Type B pancreatic cell (in vitro differentiated cells): Measurements from ENCODE around the gene FAM72A. TPM values are rescaled to one million over a fixed set of nuclear protein-coding genes. Genes with fewer than 3 reads are reported as not detected.
"Not testable (repeated sequence)": the region's sequence is repeated elsewhere in the genome, so short reads cannot be mapped to it uniquely, and the experiment has no call there.

Experiments used
- DNase-seq: peaks from one replicate; pipeline ENCODE4 v3.0.0; 2021; ENCODE audit warnings: mixed read lengths; ENCODE audit not compliant: unreplicated experiment; ENCODE audit errors: extremely low spot score
- H3K27ac Mint-ChIP-seq: 2 replicates; pipeline ENCODE4 v1.8.0; 2021; ENCODE audit warnings: mild to moderate bottlenecking, mixed read lengths
- H3K27me3 Mint-ChIP-seq: 2 replicates; pipeline ENCODE4 v1.8.0; 2021; ENCODE audit warnings: mixed read lengths
- H3K36me3 Mint-ChIP-seq: 2 replicates; pipeline ENCODE4 v1.8.0; 2021; ENCODE audit warnings: mixed read lengths
- H3K4me1 Mint-ChIP-seq: one replicate; pipeline ENCODE4 v1.8.0; 2021; ENCODE audit warnings: mixed read lengths; ENCODE audit not compliant: unreplicated experiment
- H3K4me3 Mint-ChIP-seq: 2 replicates; pipeline ENCODE4 v1.8.0; 2021; ENCODE audit warnings: mild to moderate bottlenecking, mixed read lengths
- H3K9me3 Mint-ChIP-seq: 2 replicates; pipeline ENCODE4 v1.8.0; 2021; ENCODE audit warnings: mixed read lengths
- total RNA-seq: library from RNA; stranded (reverse); gene quantifications from 2 replicates; pipeline ENCODE4 v1.2.1, GENCODE V29; 2021; ENCODE audit warnings: low replicate concordance

Gene FAM72A
- total RNA-seq, 1 donor from 2014 or later: 4.3 TPM

- not testable (repeated sequence) for H3K27ac Mint-ChIP-seq, H3K9me3 Mint-ChIP-seq, H3K27me3 Mint-ChIP-seq, H3K36me3 Mint-ChIP-seq, H3K4me1 Mint-ChIP-seq, H3K4me3 Mint-ChIP-seq, DNase-seq
Observed at GRCh38 chr1:206196748-206197424, 5.8 kb downstream of the FAM72A start.

DNA sequence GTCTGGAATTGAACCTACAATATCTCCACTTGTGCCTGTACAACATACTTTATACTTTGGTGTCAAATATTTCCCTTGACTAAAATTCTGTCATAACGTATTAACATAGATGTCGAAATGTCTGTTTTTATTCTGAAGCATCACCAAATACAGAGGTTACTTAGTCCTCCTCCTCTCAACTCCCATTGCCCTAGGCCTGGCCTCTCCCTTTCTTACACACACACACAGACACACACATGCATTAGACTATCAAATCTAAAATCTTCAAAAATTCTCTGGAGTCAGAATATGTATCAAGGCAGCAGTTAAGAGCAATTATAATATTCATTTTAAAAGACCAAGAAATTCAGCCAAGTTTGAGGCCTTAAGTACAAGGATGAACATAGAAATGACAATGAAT lies 7.5 kb downstream of the FAM72A start:
- not testable (repeated sequence) for H3K27me3 Mint-ChIP-seq, H3K4me3 Mint-ChIP-seq, DNase-seq, H3K36me3 Mint-ChIP-seq, H3K9me3 Mint-ChIP-seq, H3K27ac Mint-ChIP-seq, H3K4me1 Mint-ChIP-seq

GRCh38 chr1:206186826-206187225 lies 15.8 kb downstream of the FAM72A start:
- not testable (repeated sequence) for H3K36me3 Mint-ChIP-seq, H3K27me3 Mint-ChIP-seq, H3K27ac Mint-ChIP-seq, H3K9me3 Mint-ChIP-seq, DNase-seq, H3K4me3 Mint-ChIP-seq, H3K4me1 Mint-ChIP-seq

- H3K4me3 Mint-ChIP-seq, H3K4me1 Mint-ChIP-seq, DNase-seq, H3K27me3 Mint-ChIP-seq, H3K36me3 Mint-ChIP-seq, H3K27ac Mint-ChIP-seq, H3K9me3 Mint-ChIP-seq: not testable (repeated sequence)
Observed at GRCh38 chr1:206185778-206186177, 16.9 kb downstream of the FAM72A start.

DNA sequence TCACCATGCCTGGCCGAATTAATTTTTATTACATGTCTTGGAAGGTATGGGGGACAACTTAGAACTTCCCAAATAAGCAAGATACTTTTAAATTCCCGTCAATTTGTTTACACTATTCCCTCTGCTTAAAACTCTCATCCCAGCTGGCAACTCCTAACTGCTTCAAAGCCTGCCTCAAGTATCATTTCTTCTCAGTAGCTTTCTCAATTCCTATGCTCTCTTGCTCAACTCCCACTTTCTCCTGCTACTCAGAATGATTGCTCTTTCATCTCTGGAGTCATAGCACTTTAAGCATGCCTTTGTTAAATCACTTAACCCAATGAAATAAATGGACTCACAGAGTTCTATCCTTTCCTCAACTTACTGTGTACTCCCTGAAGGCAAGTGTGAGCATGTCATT lies 18.9 kb downstream of the FAM72A start:
- not testable (repeated sequence) for H3K4me3 Mint-ChIP-seq, H3K4me1 Mint-ChIP-seq, DNase-seq, H3K36me3 Mint-ChIP-seq, H3K27ac Mint-ChIP-seq, H3K27me3 Mint-ChIP-seq, H3K9me3 Mint-ChIP-seq

DNA sequence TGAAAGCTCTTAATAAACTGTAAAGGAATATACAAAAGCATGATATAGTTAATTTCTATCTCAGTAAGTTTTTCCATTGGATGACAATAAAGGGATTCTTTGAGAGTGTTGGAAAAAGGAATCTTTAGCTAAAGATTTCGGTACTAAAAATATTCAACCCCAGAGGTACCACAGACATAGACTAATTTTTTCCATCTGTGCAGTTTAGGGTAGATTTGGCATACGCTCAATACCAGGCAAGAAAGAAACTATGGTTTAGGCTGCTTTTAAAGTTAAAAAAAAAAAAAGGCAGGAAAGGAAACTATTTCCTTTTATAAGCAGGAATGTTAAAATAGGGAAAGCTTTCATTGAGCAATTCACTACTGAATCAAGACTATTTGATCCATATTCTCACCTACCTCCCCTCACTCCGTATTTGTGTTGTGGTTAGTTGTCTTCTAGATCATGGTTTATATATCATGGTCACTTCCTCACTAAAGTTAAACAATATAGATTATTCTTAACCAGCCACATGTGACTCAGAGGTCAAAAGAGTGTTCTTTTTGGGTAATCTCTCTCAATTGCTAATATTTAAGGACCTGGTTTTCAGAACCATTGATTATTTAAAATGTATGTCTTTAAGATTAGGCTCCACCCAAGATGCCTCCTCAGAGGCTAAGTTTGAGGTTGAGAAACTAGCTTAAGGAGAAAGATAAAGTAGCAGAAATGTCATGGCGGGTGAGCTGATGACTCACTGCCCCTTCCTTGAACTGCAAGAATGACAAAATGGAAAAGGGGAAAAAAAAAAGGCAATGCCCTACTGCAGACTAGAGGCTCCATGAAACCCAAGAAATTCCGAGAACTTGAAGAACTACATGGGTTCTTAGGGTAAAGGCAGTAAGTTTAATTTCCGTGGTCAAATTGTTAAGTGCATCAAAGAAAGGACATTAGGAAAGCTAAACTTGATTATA lies 20.0 kb downstream of the FAM72A start:
- not testable (repeated sequence) for H3K36me3 Mint-ChIP-seq, H3K27me3 Mint-ChIP-seq, H3K9me3 Mint-ChIP-seq, DNase-seq, H3K27ac Mint-ChIP-seq, H3K4me3 Mint-ChIP-seq, H3K4me1 Mint-ChIP-seq

- not testable (repeated sequence) for H3K9me3 Mint-ChIP-seq, H3K36me3 Mint-ChIP-seq, H3K4me3 Mint-ChIP-seq, H3K27ac Mint-ChIP-seq, DNase-seq, H3K4me1 Mint-ChIP-seq, H3K27me3 Mint-ChIP-seq
Observed at GRCh38 chr1:206179666-206180065, 23.0 kb downstream of the FAM72A start.

DNA sequence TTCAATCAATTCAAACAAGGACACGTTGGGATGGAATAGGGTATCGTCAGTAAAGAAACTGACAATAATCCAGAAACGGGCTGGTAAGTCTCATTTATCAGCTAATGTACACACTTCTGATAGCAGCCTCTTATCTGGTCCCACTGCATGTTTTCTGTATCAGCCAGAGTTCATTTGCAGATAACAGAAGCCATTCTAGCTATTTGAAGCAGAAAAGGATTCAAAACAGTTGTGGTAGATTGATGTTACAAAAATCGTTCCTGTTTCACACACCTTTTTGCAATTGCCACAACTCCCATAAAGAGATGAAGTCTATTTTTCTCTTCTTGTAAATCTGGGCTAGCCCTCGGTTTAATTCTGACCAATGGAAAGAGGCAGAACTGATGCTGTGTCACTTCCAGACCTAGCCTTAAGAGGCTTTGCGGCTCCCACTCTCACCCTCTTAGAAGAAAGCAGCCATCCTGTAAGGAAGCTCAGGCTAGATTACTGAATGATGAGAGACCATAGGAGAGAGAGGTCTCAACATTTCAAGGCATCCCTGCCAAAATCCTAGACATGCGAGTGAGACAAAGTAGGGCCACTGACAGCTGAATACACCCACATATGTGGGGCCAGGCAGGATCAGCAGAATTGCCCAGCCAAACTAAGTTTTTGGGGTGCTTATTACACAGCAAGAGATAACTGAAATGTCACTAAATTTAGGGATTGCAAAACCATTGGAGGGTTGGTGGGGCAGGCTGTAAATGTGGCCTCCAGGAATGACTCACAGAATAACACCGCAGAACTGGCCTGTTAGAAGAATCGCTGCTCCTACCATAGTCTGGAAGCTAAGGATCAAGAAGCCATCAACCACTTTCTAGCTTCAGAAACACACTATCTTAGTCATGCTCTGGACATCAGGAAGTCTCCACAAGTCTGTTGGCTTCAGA lies 24.3 kb downstream of the FAM72A start:
- not testable (repeated sequence) for H3K36me3 Mint-ChIP-seq, H3K27me3 Mint-ChIP-seq, H3K9me3 Mint-ChIP-seq, H3K4me1 Mint-ChIP-seq, H3K4me3 Mint-ChIP-seq, H3K27ac Mint-ChIP-seq, DNase-seq

DNA sequence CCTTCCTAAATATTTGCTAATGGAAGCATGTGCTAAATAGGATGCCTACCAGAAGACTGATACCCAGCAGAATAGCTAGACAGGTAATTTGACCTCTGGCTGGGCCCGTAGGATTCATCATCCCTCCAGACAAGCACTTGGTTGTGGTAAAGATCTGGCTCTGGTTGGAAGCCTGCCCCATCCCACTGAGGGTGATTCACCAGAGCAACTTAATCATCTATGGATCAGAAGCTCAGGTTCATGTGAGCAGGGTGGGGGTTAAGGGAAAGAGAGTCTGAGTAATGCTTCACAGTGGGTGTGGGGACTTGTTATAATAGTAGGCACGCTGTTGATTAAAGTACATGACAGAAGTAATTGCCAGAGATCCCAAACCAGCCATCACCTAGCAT lies 26.5 kb downstream of the FAM72A start:
- H3K36me3 Mint-ChIP-seq, DNase-seq, H3K9me3 Mint-ChIP-seq, H3K27me3 Mint-ChIP-seq, H3K4me1 Mint-ChIP-seq, H3K4me3 Mint-ChIP-seq, H3K27ac Mint-ChIP-seq: not testable (repeated sequence)
